Astrocyte (in vitro differentiated cells and primary cell): Measurements from ENCODE around the gene KLHL42. TPM values are rescaled to one million over a fixed set of nuclear protein-coding genes. Genes with fewer than 3 reads are reported as not detected.
A peak's percentile ranks its signal among the peaks of the same experiment; 100 is the strongest.

Experiments used
- DNase-seq: peaks from one replicate; pipeline ENCODE4 v3.0.0-alpha.2; 2010; ENCODE audit warnings: low read depth
- FAIRE-seq: peaks from 2 replicates; lab custom pipeline; 2011; peaks lifted over from hg19 to GRCh38; lab: Jason Lieb, UNC
- H2AFZ ChIP-seq: 2 replicates; pipeline ENCODE4 v1.6.0; 2012; ENCODE audit warnings: low read depth, low read length, inconsistent platforms
- H3K27ac ChIP-seq: 2 replicates; pipeline ENCODE4 v1.5.1; 2011; ENCODE audit warnings: low read depth, low read length, inconsistent platforms
- H3K27me3 ChIP-seq: 2 replicates; pipeline ENCODE4 v1.6.0; 2011; ENCODE audit warnings: low read length, inconsistent platforms; ENCODE audit not compliant: insufficient read depth
- H3K36me3 ChIP-seq: 2 replicates; pipeline ENCODE4 v1.5.1; 2011; ENCODE audit warnings: low read length, inconsistent platforms; ENCODE audit not compliant: insufficient read depth
- H3K4me1 ChIP-seq: 2 replicates; pipeline ENCODE4 v1.5.1; 2011; ENCODE audit warnings: low read length, inconsistent platforms; ENCODE audit not compliant: insufficient read depth
- H3K4me2 ChIP-seq: 2 replicates; pipeline ENCODE4 v1.6.0; 2012; ENCODE audit warnings: low read length, inconsistent platforms
- H3K4me3 ChIP-seq: 2 replicates; pipeline ENCODE4 v1.5.1; 2011; ENCODE audit warnings: low read depth, mild to moderate bottlenecking, low read length, inconsistent platforms; ENCODE audit not compliant: insufficient read depth
- H3K79me2 ChIP-seq: 2 replicates; pipeline ENCODE4 v1.6.0; 2012; ENCODE audit warnings: mild to moderate bottlenecking, low read length, inconsistent platforms; ENCODE audit not compliant: insufficient read depth
- H3K9ac ChIP-seq: 2 replicates; pipeline ENCODE4 v1.6.0; 2012; ENCODE audit warnings: mild to moderate bottlenecking, low read length, inconsistent platforms
- H3K9me3 ChIP-seq: 2 replicates; pipeline ENCODE4 v1.5.1; 2012; ENCODE audit warnings: low read depth, mild to moderate bottlenecking, low read length, inconsistent platforms; ENCODE audit not compliant: insufficient read depth
- H4K20me1 ChIP-seq: 2 replicates; pipeline ENCODE4 v1.6.0; 2012; ENCODE audit warnings: low read length, inconsistent platforms; ENCODE audit not compliant: insufficient read depth
- H3K27ac Mint-ChIP-seq: one replicate; pipeline ENCODE4 v1.8.0; 2021; ENCODE audit warnings: mild to moderate bottlenecking, mixed read lengths; ENCODE audit not compliant: unreplicated experiment
- H3K27me3 Mint-ChIP-seq: one replicate; pipeline ENCODE4 v1.8.0; 2021; ENCODE audit warnings: low read depth, mixed read lengths; ENCODE audit not compliant: unreplicated experiment
- H3K36me3 Mint-ChIP-seq: one replicate; pipeline ENCODE4 v1.8.0; 2021; ENCODE audit warnings: low read depth, mixed read lengths; ENCODE audit not compliant: unreplicated experiment
- H3K4me1 Mint-ChIP-seq: one replicate; pipeline ENCODE4 v1.8.0; 2021; ENCODE audit warnings: low read depth, mixed read lengths; ENCODE audit not compliant: unreplicated experiment
- H3K4me3 Mint-ChIP-seq: one replicate; pipeline ENCODE4 v1.8.0; 2021; ENCODE audit warnings: mild to moderate bottlenecking, moderate library complexity, mixed read lengths; ENCODE audit not compliant: unreplicated experiment
- H3K9me3 Mint-ChIP-seq: one replicate; pipeline ENCODE4 v1.8.0; 2021; ENCODE audit warnings: mild to moderate bottlenecking, mixed read lengths; ENCODE audit not compliant: unreplicated experiment
- EZH2 ChIP-seq: IDR thresholded peaks from 2 replicates; pipeline ENCODE4 v1.6.1; 2012; ENCODE audit warnings: mild to moderate bottlenecking, low read length, inconsistent platforms; ENCODE audit not compliant: insufficient read depth
- total RNA-seq: library from RNA; stranded (reverse); gene quantifications from 2 replicates; pipeline ENCODE4 v1.2.1, GENCODE V29; 2021
- TF ChIP-seq, protein P1 (sequence below): IDR thresholded peaks from 2 replicates; pipeline ENCODE4 v1.5.1; 2011; ENCODE audit warnings: low read depth, mild to moderate bottlenecking, inconsistent platforms, low read length, moderate library complexity; ENCODE audit not compliant: insufficient read depth

KLHL42 gene
- total RNA-seq, 1 donor from 2014 or later: 40.8 TPM

DNA sequence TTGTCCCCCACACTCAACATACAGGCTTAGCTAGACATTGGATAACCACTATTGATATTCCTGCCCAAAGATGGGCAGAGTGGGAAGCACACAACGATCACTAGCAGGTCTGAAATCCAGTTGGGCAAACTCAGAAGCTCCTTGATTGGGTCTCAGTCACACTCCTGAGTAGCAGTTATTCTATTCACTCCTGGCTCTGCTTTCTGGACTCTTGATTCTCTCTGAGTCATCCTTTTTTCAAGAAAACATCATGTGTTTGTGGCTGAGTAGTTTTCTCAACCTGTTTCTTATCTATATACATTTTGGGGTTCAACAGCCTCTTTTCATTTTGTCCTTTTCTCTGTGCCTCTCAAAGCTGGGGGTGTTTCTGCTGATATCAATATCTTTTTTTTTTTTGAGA is 46.0 kb downstream of the KLHL42 start:
- DNase-seq (no peak), FAIRE-seq (no peak)

GRCh38 chr12:27828196-27828595 is 48.2 kb downstream of the KLHL42 start:
- TF ChIP-seq, protein P1, sequence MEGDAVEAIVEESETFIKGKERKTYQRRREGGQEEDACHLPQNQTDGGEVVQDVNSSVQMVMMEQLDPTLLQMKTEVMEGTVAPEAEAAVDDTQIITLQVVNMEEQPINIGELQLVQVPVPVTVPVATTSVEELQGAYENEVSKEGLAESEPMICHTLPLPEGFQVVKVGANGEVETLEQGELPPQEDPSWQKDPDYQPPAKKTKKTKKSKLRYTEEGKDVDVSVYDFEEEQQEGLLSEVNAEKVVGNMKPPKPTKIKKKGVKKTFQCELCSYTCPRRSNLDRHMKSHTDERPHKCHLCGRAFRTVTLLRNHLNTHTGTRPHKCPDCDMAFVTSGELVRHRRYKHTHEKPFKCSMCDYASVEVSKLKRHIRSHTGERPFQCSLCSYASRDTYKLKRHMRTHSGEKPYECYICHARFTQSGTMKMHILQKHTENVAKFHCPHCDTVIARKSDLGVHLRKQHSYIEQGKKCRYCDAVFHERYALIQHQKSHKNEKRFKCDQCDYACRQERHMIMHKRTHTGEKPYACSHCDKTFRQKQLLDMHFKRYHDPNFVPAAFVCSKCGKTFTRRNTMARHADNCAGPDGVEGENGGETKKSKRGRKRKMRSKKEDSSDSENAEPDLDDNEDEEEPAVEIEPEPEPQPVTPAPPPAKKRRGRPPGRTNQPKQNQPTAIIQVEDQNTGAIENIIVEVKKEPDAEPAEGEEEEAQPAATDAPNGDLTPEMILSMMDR: no peak
- no peak for TF ChIP-seq EZH2
- Mint-ChIP-seq H3K27me3 (no peaks in the 10 kb centered on the region), H3K27ac (peak overlapping the region; percentile 41), H3K36me3 (no peaks in the 10 kb centered on the region), H3K4me3 (no peak overlapping the region), H3K4me1 (peaks cover 11% of the 10 kb centered on the region), H3K9me3 (no peaks in the 10 kb centered on the region)
- H3K79me2 ChIP-seq: no peaks in the 10 kb centered on the region
- H3K27ac ChIP-seq: no peak overlapping the region
- no peak overlapping the region for H3K4me3 ChIP-seq
- no peaks in the 10 kb centered on the region for H3K27me3 ChIP-seq
- no peaks in the 10 kb centered on the region for H3K4me1 ChIP-seq
- H3K9me3 ChIP-seq: no peaks in the 10 kb centered on the region
- FAIRE-seq (no peak), DNase-seq (peak; percentile 20)
- no peak overlapping the region for H3K9ac ChIP-seq
- H4K20me1 ChIP-seq: no peaks in the 10 kb centered on the region
- H3K4me2 ChIP-seq: no peak overlapping the region
- no peaks in the 10 kb centered on the region for H3K36me3 ChIP-seq
- H2AFZ ChIP-seq: no peak overlapping the region

More for the DNA sequence above, 46.0 kb downstream of the KLHL42 start:
- H3K4me1 ChIP-seq: peaks cover 12% of the 10 kb centered on the region
- no peak overlapping the region for H3K27ac ChIP-seq
- H3K4me2 ChIP-seq: no peak overlapping the region
- H3K27me3 ChIP-seq: no peaks in the 10 kb centered on the region
- H3K9ac ChIP-seq: no peak overlapping the region
- no peaks in the 10 kb centered on the region for H3K9me3 ChIP-seq
- Mint-ChIP-seq H3K27me3 (no peaks in the 10 kb centered on the region), H3K36me3 (no peaks in the 10 kb centered on the region), H3K4me3 (no peak overlapping the region), H3K27ac (no peak overlapping the region), H3K9me3 (no peaks in the 10 kb centered on the region), H3K4me1 (peaks cover 20% of the 10 kb centered on the region)
- no peaks in the 10 kb centered on the region for H3K36me3 ChIP-seq
- TF ChIP-seq, protein P1: no peak
- TF ChIP-seq EZH2: no peak
- H3K4me3 ChIP-seq: no peak overlapping the region
- H3K79me2 ChIP-seq: no peaks in the 10 kb centered on the region
- no peaks in the 10 kb centered on the region for H4K20me1 ChIP-seq
- no peak overlapping the region for H2AFZ ChIP-seq

- H2AFZ ChIP-seq: no peak overlapping the region
- Mint-ChIP-seq H3K27ac (peak overlapping the region; percentile 2), H3K27me3 (no peaks in the 10 kb centered on the region), H3K36me3 (no peaks in the 10 kb centered on the region), H3K4me1 (peaks cover 19% of the 10 kb centered on the region), H3K4me3 (no peak overlapping the region), H3K9me3 (peaks cover 8% of the 10 kb centered on the region)
- DNase-seq (no peak), FAIRE-seq (no peak)
- H3K79me2 ChIP-seq: no peaks in the 10 kb centered on the region
- no peaks in the 10 kb centered on the region for H3K27me3 ChIP-seq
- H3K4me2 ChIP-seq: no peak overlapping the region
- H3K36me3 ChIP-seq: no peaks in the 10 kb centered on the region
- no peak overlapping the region for H3K9ac ChIP-seq
- H3K4me3 ChIP-seq: no peak overlapping the region
- peaks cover 5% of the 10 kb centered on the region for H3K9me3 ChIP-seq
- no peak overlapping the region for H3K27ac ChIP-seq
- no peaks in the 10 kb centered on the region for H4K20me1 ChIP-seq
- TF ChIP-seq EZH2: no peak
- TF ChIP-seq, protein P1: no peak
- no peaks in the 10 kb centered on the region for H3K4me1 ChIP-seq
Measured at GRCh38 chr12:27838543-27839185, 58.6 kb downstream of the KLHL42 start.
